Glomerular endothelial cell (primary cell): ENCODE results near the gene RASA3. TPM values are rescaled to one million over a fixed set of nuclear protein-coding genes. Genes with fewer than 3 reads are reported as not detected.

ENCODE experiments used
- DNase-seq: peaks from one replicate; pipeline ENCODE4 v3.0.0-alpha.2; 2011; ENCODE audit warnings: low read depth, low spot score; ENCODE audit errors: extremely low read depth
- total RNA-seq: library from RNA; depleted of rRNA; stranded (reverse); fragments of >200 nt; gene quantifications from 2 replicates; pipeline ENCODE4 v1.2.3, GENCODE V29; 2015

RASA3 gene
- total RNA-seq, 1 donor from 2014 or later: 73.2 TPM

DNA sequence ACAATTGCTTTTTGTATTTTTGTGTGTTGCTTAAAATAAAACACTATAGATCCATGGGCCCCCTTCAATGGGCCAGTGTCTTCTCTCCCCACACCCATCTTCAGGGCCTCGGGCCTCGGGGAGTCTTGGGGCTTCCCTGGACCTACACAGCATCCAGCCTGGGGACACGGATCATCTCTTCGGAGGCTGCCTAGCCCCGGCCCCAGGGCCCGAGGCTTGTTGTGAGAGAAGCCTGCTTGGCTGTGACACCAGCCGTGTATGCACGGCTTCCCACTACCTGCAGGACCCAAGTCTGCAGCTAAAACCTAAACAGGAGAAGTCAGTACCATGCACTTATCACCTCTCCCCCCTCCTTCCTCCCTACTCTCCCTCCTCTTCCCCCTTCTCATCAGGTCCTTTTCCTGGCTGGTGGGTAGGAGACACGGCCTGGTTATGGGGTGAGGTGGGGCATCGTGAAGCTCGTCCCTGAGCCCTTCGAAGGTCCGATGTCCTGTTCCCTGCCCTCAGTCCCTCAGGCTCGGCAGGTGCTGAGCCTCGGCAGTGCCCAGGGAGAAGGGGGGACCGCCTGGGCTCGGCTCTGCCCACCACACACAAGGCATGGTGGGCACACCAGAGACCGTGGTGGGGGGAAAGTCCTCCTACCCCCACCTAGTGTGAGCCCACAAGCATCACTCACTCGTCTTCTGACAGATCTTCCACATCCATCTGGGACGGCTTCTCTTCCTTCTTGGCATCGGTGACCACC is 168.0 kb downstream of the RASA3 start:
- DNase-seq: no peak

DNA sequence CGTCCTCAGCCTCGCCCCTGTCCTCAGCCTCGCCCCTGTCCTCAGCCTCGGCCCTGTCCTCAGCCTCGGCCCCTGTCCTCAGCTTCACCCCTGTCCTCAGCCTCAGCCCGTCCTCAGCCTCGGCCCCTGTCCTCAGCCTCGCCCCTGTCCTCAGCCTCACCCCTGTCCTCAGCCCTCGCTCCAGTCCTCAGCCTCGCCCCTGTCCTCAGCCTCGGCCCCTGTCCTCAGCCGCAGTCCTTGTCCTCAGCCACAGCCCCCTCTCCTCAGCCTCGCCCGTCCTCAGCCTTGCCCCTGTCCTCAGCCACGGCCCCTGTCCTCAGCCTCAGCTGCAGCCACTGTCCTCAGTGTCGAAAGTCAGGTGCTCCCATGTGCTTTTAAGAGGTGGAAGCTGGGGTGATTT is 169.0 kb downstream of the RASA3 start:
- DNase-seq: no peak

DNA sequence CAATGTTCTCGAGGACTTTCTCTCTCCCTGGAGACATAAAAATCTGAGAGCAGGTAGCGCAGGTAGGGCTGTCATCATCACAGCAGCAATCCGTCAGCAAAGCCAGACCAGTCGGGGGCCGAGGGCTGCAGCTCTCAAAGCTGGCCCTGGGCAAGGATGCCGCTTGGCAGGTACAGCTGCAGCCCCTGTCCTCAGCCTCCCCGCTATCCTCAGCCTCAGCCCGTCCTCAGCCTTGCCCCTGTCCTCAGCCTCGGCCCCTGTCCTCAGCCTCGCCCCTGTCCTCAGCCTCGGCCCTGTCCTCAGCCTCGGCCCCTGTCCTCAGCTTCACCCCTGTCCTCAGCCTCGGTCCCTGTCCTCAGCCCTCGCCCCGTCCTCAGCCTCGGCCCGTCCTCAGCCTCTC is 169.4 kb downstream of the RASA3 start:
- no peak for DNase-seq

DNA sequence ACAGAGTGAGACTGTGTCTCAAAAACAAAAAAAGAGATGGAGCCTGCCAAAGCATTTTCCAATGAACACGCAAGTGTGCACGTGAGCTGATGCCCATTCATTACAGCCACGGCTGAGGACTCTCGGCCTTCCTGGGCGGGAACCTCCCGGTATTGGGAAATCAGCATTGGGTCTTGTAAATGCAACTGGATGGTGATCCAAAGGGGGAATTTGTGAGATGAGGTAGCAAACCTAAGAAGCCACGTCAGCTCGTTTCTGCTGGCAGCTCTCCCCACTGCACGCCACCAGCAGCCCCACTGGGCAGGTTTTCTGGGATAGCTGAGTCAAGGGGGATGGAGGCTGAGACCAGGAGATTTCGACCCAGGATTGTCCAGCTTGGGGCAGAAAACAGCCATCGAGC is 170.0 kb downstream of the RASA3 start:
- DNase-seq: no peak

DNA sequence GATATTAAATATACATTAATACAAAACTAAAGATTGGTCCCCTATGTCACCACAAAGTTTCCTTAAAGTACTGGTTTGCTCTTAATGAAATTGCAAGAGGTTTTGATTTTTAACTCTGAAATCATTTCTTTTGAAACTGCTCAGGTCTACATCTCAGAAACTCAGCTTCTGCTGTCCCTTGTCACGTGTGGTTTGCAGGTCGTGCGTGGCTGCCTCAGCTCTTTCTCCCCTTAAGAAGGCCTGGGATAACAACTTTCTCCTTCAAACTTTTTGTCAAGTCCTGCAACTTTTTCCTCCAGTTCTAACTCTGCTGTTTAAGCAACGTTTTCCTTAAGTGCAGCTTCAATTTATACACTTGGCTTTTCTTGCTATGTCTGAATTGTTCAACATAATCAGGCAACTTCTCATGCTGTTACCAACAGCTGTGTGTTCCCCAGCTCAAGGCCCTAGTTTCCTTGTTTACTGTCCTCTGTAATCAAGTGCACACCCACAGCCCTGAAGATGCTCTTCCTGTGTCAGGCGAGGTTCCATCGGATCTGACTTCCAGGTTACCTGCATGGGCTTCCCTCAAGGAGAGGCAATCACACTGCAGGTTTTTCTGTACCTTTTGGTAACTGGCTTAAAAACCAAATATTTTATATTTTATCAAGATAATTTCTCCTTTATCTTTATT is 172.0 kb downstream of the RASA3 start:
- DNase-seq: no peak

DNA sequence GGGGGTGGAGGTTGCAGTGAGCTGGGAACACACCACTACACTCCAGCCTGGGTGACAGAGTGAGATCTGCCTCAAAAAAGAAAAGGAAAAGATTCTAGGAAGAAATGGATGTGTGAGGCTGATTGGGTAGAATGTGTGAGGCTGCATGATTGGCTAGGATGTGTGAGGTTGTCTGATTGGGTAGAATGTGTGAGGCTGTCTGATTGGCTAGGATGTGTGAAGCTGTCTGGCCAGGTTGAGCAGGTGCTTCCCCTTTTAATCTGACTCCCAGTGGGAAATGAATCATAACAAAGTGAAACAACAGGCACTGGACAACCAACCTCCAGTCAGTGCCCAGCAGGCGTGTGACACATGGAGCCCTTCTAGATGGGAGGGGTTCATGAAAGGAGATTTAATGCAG is 173.2 kb downstream of the RASA3 start:
- DNase-seq: no peak

DNA sequence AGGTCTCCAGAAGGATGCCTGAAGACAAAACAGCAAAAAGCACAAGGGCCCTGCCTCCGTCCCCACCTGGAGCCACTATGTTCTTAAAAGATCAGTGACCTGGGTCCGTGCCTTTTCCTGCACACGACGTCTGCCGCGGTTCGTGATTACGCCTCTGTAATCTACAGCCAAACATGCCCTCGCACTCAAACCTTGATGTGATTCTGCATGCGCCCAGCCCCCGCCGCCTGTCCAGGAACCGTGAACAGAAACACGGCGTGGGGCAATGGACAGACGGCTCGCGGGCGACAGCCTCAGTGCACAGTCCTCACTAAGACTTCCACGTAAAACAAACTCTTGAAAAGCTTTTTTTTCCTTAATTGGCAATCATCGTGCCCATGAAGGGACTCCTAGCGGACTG is 174.1 kb downstream of the RASA3 start:
- no peak for DNase-seq

DNA sequence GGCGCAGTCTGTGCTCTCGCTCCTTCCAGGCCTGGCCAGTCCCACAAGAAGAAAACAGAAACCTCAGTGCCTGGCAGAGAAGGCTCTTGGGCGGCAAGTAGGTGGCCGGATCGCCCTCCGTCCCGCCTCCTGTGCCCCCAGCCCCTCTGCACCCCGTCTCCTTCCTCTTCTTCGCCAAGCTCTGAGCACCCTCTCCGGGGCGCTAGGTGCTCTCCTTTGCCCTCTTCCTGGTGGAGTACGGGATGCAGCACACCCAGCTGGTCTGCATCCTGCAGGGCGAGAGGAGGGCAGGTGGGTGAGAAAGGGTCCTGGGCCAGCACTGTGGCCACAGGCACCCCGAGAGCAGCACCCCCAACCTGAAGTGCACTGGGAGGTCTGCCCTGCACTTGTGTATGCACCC is 175.9 kb downstream of the RASA3 start:
- DNase-seq: no peak

DNA sequence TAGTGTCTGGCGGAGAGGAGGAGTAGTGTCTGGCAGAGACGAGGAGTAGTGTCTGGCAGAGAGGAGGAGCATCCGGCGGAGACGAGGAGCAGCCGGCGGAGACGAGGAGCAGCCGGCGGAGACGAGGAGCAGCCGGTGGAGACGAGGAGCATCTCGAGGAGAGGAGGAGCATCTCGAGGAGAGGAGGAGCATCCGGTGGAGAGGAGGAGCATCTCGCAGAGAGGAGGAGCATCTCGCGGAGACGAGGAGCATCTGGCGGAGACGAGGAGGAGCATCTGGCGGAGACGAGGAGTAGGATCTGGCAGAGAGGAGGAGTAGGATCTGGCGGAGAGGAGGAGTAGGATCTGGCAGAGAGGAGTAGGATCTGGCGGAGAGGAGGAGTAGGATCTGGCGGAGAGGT is 176.7 kb downstream of the RASA3 start:
- DNase-seq: no peak

DNA sequence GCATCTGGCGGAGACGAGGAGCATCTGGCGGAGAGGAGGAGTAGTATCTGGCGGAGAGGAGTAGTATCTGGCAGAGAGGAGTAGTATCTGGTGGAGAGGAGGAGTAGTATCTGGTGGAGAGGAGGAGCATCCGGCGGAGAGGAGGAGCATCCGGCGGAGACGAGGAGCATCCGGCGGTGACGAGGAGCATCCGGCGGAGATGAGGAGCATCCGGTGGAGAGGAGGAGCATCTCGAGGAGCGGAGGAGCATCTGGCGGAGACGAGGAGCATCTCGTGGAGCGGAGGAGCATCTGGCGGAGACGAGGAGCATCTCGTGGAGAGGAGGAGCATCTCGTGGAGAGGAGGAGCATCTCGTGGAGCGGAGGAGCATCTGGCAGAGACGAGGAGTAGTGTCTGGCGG is 177.2 kb downstream of the RASA3 start:
- DNase-seq: no peak

DNA sequence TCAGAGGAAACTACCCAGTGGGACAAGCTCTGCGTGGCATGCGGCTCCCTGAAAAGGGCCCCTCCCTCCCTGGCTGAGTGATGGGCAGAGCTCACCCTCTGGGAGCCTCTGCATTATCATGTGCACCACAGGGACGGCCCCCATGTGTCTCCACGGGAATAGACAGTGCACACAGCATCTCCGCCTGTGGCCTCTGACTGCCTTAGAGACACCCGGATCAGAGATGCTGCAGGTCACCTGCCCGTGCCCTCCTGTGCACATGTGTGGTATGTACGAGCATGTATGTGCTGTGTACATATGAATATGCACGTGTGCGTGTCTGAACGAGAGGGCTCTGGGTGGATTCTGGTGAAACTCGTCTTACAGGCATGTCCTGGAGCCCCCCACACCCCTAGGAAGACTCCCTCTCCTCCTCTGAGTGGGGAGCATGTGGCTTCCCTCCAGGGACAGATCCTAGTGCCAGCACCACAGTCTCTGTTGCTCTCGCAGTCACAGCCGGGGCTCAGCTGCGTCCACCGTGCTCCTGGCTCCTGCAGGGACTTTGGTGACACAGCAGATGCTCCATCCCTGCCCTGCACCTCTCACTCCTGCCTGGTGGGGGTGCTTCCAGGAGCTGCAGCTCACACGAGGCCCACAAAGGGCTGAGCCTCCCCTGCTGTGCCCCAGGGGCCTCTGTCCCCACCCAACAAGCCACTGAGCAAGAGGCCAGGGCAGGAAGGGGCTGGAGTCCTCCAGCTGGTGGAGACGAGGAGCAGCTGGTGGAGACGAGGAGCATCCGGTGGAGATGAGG is 178.2 kb downstream of the RASA3 start:
- DNase-seq: no peak

DNA sequence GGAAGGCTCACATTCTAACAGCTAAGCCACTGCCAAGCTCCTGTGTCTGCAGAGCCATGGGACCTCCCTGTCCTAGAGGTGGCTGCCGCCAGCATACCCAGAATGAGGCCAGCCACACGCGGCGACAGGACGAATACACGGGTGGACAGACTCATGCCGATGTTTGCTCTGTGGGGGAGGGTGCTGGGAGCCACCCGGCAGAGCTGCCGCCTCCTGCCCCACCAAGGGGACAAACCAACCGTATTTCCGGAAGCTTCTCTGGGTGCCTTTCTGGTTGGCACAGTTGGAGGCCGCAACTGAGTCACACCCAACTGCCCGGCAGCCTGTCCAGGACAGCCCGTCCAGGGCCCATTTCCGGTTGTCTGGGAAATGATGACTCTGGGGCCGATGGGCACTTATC is 178.9 kb downstream of the RASA3 start:
- DNase-seq: no peak

DNA sequence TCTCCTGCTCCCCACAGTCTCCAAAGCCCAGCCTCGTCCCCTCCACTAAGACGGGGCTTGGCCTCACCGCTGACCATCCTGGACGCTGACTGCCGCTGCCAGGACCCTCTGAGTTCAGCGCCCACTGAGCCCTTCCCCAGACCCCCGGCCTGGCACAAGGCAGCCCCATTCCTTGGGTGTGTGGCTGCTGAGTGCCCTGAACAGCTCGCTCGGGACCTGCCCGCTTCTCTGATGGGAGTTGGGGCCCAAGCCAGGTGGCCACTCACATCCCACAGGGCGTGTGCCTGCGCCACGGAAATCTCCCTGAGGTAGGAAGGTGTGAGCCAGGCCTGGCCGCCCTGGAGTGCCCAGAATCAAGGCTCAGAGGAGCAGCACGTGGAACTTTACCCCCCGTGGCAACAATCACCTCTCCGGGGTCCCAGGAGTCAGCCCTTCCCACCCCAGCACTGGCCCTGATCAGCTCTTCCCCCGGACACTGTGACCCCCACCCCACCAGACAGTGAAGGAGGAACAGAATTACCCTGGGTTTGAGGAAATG is 179.4 kb downstream of the RASA3 start:
- DNase-seq: no peak

DNA sequence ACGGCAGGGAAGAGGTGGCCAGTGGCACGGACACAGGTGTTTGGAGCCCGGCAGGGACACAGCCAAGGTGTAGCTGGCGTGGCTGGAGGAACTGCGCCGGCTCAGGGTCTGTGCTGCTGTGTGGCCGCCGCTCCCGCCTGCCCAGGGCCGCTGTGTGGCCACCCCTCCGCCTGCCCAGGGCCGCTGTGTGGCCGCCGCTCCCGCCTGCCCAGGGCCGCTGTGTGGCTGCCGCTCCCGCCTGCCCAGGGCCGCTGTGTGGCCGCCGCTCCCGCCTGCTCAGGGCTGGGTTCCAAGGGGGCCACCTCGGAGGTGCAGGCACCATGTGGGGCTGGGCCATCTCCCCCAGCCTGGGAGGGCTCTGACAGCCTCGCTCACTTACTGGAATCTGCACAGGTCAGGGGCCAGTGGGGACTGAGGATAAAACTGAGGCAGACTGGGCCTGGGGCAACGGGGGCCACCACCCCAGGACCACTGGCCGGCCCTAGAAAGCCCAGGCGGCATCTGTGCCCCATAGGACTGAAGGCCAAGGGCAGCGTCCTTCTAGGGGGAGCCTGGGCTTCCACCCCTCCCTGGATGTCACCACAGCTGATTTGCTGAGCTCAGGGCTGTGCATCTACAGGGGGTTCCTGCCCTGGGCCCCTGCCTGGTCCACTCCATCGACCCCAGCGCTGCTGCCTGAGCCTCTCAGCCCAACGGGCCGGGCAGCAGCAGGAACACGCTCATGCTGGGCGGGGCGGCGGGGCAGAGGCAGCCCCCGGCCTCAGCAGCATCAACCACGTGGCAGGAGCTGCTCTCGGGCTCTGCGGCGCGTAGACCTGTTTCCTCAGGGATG is 180.1 kb downstream of the RASA3 start:
- DNase-seq: no peak

DNA sequence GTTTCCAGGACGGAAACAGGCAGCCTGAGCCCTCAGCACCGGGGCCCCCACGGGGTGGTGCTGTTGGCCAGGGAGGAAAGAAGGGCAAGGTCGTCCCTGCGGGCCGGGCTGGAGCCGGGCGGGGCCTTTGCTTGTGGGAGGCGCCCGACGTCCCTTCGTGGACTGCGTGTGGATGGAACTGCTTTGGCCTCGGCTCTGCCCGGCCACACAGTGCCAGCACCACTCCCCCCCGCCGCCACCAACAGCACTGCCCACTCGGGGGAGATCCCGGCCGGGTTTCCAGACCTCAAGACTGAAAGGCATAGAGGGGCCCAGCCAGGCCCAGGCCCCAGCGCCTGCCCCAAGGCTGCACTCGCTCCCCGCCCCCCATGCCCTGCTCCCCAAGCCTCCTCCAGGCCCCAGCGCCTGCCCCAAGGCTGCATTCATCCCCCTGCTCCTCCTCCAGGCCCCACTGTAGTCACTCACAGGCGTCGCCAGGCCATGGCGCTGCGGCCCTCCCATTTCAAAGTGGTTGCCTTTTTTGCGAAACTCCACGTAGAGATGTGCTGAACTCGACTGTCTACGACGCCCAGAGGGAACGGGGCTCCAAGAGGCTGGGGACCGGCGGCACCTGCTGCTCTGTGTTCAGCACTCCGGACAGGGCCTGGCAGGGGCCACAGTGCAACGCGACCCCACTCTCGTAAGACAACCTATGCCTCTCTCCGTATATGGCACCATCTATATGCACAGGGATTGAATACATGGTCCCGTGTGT is 181.0 kb downstream of the RASA3 start:
- no peak for DNase-seq

DNA sequence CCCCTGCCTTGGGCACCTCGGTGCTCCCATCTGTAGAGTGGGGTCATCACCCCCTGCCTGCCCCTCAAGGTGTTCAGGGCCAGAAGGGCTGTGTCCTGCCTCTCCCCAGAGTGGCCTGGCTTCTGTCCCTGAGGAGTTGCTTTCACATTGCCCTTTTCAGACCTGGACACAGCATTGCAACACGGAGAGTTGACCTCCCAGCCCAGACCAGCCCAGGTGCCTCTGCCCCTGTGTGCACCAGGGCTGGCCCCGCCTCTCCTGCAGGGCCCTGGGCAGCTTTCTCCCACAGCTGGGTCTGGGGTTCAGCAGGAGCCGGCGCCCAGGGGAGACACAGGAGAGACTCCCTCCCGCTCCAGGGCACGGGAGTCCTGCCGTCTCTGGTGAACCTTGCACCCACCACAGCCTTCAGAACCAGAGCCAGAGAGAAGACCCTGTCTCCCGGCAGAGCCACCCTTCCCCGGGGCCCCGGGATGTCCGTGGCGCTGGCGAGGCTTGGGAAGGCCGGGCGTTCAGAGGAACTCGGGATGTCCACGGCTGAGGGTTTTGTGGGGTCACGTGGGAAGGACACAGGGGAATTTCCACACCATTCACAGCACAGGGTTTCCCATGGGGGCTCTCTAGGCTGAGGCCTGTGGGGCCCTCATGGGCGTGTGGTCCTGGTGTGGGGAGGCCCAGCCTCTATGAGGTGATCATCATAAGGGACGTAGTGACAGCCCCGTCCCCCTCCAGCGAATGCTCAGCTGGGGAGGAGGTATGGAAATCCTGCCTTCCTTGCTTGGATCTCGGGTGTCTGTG is 181.8 kb downstream of the RASA3 start:
- no peak for DNase-seq

DNA sequence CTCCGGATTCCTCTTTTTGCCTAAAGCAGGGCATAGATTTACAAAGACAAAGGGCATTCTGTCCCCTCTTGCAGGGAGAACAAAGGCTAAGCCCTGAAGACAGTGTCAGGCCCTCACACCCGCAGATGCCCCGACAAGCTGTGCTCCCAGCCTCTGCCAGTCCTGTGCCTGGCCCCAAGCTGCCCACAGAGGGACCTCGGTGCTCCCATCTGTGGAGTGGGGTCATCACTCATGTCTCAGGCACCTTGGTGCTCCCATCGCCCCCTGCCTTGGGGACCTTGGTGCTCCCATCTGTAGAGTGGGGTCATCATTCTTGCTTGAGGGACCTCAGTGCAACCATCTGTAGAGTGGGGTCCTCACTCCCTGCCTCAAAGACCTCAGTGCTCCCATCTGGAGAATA is 182.9 kb downstream of the RASA3 start:
- no peak for DNase-seq

DNA sequence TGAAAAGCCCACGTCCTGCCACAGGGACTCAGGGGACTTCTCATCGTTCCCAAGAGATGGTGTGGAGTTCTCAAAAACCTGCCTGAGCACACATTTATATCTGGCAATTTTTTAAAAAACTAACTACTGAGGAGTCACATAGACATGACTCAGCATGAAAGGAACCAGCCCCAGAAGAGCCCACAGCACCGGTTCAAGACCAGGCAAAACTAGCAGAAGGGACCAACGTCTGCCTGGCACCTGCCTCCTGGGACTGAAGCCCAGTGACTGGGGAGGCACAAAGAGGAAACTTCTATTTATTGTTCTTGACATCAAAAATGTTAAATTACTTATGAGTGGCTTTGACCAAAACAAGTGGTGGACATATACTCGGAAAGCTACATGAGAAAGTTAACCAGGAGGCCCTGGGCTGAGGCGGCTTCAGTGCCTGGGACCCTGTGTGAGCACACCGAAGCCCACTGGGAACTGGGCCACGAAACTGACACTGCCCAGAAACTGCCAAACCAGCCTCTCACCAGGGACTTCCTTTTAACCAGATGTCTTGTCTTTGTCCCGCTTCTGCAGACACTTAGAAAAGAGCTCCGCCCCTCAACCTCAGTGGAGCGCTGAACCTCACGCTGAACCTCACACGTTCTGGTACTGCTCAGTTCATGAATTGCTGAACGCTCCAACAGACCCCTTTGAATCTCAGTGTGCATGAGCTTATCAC is 184.2 kb downstream of the RASA3 start:
- DNase-seq: no peak
